K562 (cell line): ENCODE results near the gene MMP24OS. TPM values are rescaled to one million over a fixed set of nuclear protein-coding genes. Genes with fewer than 3 reads are reported as not detected.

Source experiments
- ARHGAP35 ChIP-seq: fragments of 450-650 bp; IDR thresholded peaks from 2 replicates; pipeline ENCODE4 v1.6.1; 2018; ENCODE audit not compliant: partially characterized antibody
- ATF7 ChIP-seq: fragments of 450-650 bp; IDR thresholded peaks from 2 replicates; pipeline ENCODE4 v1.7.1; 2014; ENCODE audit warnings: mild to moderate bottlenecking, moderate library complexity
- CSDE1 ChIP-seq, 2 experiments: fragments of 450-650 bp; IDR thresholded peaks; 2 replicates each; pipeline ENCODE4 v1.6.1; 2016; ENCODE audit warnings: mild to moderate bottlenecking in 1 of 2
- EP400 ChIP-seq: fragments of 450-650 bp; IDR thresholded peaks from 2 replicates; pipeline ENCODE4 v1.6.1; 2017; ENCODE audit warnings: antibody characterized with exemption, mild to moderate bottlenecking, moderate library complexity
- HDAC2 ChIP-seq: fragments of 450-650 bp; IDR thresholded peaks from 2 replicates; pipeline ENCODE4 v1.6.1; 2016; ENCODE audit warnings: mild to moderate bottlenecking
- JUND ChIP-seq, 2 experiments: IDR thresholded peaks; 2 replicates in 1 of 2; 3 replicates in 1 of 2; pipeline ENCODE4 v1.6.1; 2011; ENCODE audit warnings: borderline replicate concordance in 2 of 2, low read depth in 2 of 2, low read length in 2 of 2, improper control_type of control experiment in 1 of 2, missing biosample characterization in 1 of 2, missing genetic modification characterization in 1 of 2, missing genetic modification reagents in 1 of 2
- KAT7 ChIP-seq: sonication (generic); formaldehyde crosslinking; IDR thresholded peaks from 2 replicates; pipeline ENCODE4 v1.8.0; 2022; ENCODE audit warnings: missing genetic modification reagents, mild to moderate bottlenecking, borderline replicate concordance
- KDM4B ChIP-seq, 2 experiments: fragments of 450-650 bp in 1 of 2; sonication (generic) in 1 of 2; IDR thresholded peaks; 2 replicates each; pipeline ENCODE4 v1.6.1; 2016 to 2017; ENCODE audit warnings: borderline replicate concordance in 2 of 2, antibody characterized with exemption in 1 of 2, low read depth in 1 of 2, mild to moderate bottlenecking in 1 of 2
- MAFF ChIP-seq: IDR thresholded peaks from 2 replicates; pipeline ENCODE4 v1.6.1; 2012; ENCODE audit warnings: low read length, improper control_type of control experiment
- MAFK ChIP-seq: IDR thresholded peaks from 2 replicates; pipeline ENCODE4 v1.6.1; 2011; ENCODE audit warnings: low read length, improper control_type of control experiment
- PHF20 ChIP-seq: fragments of 450-650 bp; IDR thresholded peaks from 2 replicates; pipeline ENCODE4 v1.6.1; 2018; ENCODE audit not compliant: partially characterized antibody
- RAD21 ChIP-seq, 2 experiments: fragments of 250-450 bp in 1 of 2; fragments of 450-650 bp in 1 of 2; sonication (Bioruptor Pico) in 1 of 2; formaldehyde crosslinking in 1 of 2; IDR thresholded peaks in 1 of 2; conservative IDR thresholded peaks in 1 of 2; 2 replicates each; pipeline versions ENCODE4 v1.4.0 to v1.8.0; 2020 to 2022; ENCODE audit warnings: mild to moderate bottlenecking in 2 of 2, moderate library complexity in 1 of 2
- SIX5 ChIP-seq, 2 experiments: IDR thresholded peaks; 2 replicates each; pipeline ENCODE4 v1.6.1; 2011; ENCODE audit warnings: low read length in 2 of 2, borderline replicate concordance in 1 of 2, low read depth in 1 of 2, mild to moderate bottlenecking in 1 of 2, moderate library complexity in 1 of 2; ENCODE audit not compliant: insufficient read depth in 1 of 2
- SMARCA4 ChIP-seq: fragments of 450-650 bp; IDR thresholded peaks from 2 replicates; pipeline ENCODE4 v1.6.1; 2016
- polyA plus RNA-seq, 8 experiments: library from polyadenylated mRNA; depleted of rRNA in 4 of 8; stranded (reverse) in 5 of 8; unstranded in 3 of 8; fragments of >200 nt; fragmentation: Nextera tagmentation in 2 of 8; fragmentation: Illumina TruSeq in 1 of 8; extraction: Ambion mirVana in 2 of 8; extraction: Trizol in 1 of 8; gene quantifications; 2 replicates each; pipeline versions ENCODE4 v1.2.1 to v1.2.3, GENCODE V29; 2011 to 2014; ENCODE audit warnings: inconsistent platforms in 1 of 8, missing spikeins in 1 of 8
- total RNA-seq, 7 experiments: library from RNA; depleted of rRNA in 6 of 7; stranded (reverse); fragments of >200 nt in 6 of 7; fragmentation: Illumina TruSeq in 2 of 7; extraction: Trizol in 2 of 7; gene quantifications; 2 replicates each; pipeline versions ENCODE4 v1.2.1 to v1.2.3, GENCODE V29; 2011 to 2021; ENCODE audit warnings: low replicate concordance in 1 of 7
- TF ChIP-seq, protein P1 (sequence below): fragments of 450-650 bp; conservative IDR thresholded peaks from 2 replicates; pipeline ENCODE4 v1.6.1; 2016; ENCODE audit warnings: missing genetic modification characterization, low read depth, mild to moderate bottlenecking, control low read depth, missing compliant biosample characterization
- TF ChIP-seq, protein P2 (sequence below): fragments of 250-450 bp; sonication (Bioruptor Pico); IDR thresholded peaks from 2 replicates; pipeline ENCODE4 v1.4.0; 2020
- TF ChIP-seq, protein P3 (sequence below), 2 experiments: fragments of 450-650 bp; IDR thresholded peaks; 2 replicates each; pipeline ENCODE4 v1.6.1; 2016
- TF ChIP-seq, protein P4 (sequence below): fragments of 250-450 bp; sonication (Bioruptor Pico); IDR thresholded peaks from 2 replicates; pipeline ENCODE4 v1.8.0; 2021; ENCODE audit warnings: moderate library complexity, mild to moderate bottlenecking, inconsistent platforms
- TF ChIP-seq, protein P5 (sequence below), 2 experiments: fragments of 450-650 bp in 1 of 2; sonication (generic) in 1 of 2; formaldehyde crosslinking in 1 of 2; IDR thresholded peaks in 1 of 2; conservative IDR thresholded peaks in 1 of 2; 2 replicates each; pipeline versions ENCODE4 v1.6.1 to v1.8.1; 2016 to 2023; ENCODE audit warnings: mild to moderate bottlenecking in 2 of 2, moderate library complexity in 2 of 2, inconsistent platforms in 1 of 2, missing genetic modification reagents in 1 of 2
- TF ChIP-seq, protein P6 (sequence below): fragments of 450-650 bp; IDR thresholded peaks from 2 replicates; pipeline ENCODE4 v1.6.1; 2016

Gene MMP24OS
- total and polyA plus RNA-seq, 9 of the 15 experiments (the other 6 are each of a cell fraction or from before 2014, with no cell fraction given): 0.92 to 41.5 (median 11.4) TPM

DNA sequence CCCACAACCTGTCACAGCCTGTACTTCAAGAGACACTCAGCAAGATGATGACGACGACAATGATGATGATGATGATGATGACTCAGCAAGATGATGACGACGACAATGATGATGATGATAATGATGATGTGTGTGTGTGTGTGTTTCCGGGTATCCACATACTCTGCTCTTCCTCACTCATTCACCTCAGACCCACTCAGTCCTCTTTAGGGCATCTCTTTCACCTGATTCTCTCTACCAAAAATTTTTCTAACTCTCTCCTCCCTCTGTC is 7.8 kb upstream of the MMP24OS start (continued):
- TF ChIP-seq CSDE1 (IDR thresholded peaks at IDR 0.05): peak in 1 of 2 experiments; percentile 81; a peak in 1 of 4 replicates
- TF ChIP-seq RAD21 (CRISPR knock-in tag; conservative IDR thresholded peaks at IDR 0.05 in 1 of 2, IDR thresholded peaks at IDR 0.05 in 1 of 2): no peak
- TF ChIP-seq, protein P1, sequence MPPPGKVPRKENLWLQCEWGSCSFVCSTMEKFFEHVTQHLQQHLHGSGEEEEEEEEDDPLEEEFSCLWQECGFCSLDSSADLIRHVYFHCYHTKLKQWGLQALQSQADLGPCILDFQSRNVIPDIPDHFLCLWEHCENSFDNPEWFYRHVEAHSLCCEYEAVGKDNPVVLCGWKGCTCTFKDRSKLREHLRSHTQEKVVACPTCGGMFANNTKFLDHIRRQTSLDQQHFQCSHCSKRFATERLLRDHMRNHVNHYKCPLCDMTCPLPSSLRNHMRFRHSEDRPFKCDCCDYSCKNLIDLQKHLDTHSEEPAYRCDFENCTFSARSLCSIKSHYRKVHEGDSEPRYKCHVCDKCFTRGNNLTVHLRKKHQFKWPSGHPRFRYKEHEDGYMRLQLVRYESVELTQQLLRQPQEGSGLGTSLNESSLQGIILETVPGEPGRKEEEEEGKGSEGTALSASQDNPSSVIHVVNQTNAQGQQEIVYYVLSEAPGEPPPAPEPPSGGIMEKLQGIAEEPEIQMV (tag): no peak
- no peak for TF ChIP-seq SIX5 (IDR thresholded peaks at IDR 0.05; ENCODE audit: borderline replicate concordance in 1 of 2, insufficient read depth in 1 of 2, low read depth in 1 of 2, low read length in 2 of 2)
- peak; percentile 43; the same call in 1 of the 2 replicates for TF ChIP-seq HDAC2
- TF ChIP-seq, protein P2, sequence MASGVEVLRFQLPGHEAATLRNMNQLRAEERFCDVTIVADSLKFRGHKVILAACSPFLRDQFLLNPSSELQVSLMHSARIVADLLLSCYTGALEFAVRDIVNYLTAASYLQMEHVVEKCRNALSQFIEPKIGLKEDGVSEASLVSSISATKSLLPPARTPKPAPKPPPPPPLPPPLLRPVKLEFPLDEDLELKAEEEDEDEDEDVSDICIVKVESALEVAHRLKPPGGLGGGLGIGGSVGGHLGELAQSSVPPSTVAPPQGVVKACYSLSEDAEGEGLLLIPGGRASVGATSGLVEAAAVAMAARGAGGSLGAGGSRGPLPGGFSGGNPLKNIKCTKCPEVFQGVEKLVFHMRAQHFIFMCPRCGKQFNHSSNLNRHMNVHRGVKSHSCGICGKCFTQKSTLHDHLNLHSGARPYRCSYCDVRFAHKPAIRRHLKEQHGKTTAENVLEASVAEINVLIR (CRISPR knock-in tag): peak; percentile 63
- peak; percentile 90 for TF ChIP-seq JUND (IDR thresholded peaks at IDR 0.05; ENCODE audit: borderline replicate concordance, low read depth, low read length)
- TF ChIP-seq JUND (tag; IDR thresholded peaks at IDR 0.05; ENCODE audit: borderline replicate concordance, low read depth, low read length): peak; percentile 91
- no peak for TF ChIP-seq ARHGAP35
- TF ChIP-seq, protein P3, sequence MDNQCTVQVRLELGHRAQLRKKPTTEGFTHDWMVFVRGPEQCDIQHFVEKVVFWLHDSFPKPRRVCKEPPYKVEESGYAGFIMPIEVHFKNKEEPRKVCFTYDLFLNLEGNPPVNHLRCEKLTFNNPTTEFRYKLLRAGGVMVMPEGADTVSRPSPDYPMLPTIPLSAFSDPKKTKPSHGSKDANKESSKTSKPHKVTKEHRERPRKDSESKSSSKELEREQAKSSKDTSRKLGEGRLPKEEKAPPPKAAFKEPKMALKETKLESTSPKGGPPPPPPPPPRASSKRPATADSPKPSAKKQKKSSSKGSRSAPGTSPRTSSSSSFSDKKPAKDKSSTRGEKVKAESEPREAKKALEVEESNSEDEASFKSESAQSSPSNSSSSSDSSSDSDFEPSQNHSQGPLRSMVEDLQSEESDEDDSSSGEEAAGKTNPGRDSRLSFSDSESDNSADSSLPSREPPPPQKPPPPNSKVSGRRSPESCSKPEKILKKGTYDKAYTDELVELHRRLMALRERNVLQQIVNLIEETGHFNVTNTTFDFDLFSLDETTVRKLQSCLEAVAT (IDR thresholded peaks at IDR 0.05): peak in 1 of 2 experiments; percentile 31; a peak in 1 of 4 replicates
- TF ChIP-seq EP400: peak; percentile 37; the same call in 1 of the 2 replicates
- no peak for TF ChIP-seq KAT7
- peak; percentile 98 for TF ChIP-seq MAFK
- TF ChIP-seq MAFF: peak; percentile 97
- TF ChIP-seq, protein P4, sequence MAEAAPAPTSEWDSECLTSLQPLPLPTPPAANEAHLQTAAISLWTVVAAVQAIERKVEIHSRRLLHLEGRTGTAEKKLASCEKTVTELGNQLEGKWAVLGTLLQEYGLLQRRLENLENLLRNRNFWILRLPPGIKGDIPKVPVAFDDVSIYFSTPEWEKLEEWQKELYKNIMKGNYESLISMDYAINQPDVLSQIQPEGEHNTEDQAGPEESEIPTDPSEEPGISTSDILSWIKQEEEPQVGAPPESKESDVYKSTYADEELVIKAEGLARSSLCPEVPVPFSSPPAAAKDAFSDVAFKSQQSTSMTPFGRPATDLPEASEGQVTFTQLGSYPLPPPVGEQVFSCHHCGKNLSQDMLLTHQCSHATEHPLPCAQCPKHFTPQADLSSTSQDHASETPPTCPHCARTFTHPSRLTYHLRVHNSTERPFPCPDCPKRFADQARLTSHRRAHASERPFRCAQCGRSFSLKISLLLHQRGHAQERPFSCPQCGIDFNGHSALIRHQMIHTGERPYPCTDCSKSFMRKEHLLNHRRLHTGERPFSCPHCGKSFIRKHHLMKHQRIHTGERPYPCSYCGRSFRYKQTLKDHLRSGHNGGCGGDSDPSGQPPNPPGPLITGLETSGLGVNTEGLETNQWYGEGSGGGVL (CRISPR knock-in tag): no peak
- TF ChIP-seq ATF7: peak; percentile 76
- no peak for TF ChIP-seq KDM4B (IDR thresholded peaks at IDR 0.05; ENCODE audit: borderline replicate concordance in 2 of 2, low read depth in 1 of 2)
- TF ChIP-seq, protein P5, sequence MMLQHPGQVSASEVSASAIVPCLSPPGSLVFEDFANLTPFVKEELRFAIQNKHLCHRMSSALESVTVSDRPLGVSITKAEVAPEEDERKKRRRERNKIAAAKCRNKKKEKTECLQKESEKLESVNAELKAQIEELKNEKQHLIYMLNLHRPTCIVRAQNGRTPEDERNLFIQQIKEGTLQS (IDR thresholded peaks at IDR 0.05): peak; percentile 99
- TF ChIP-seq, protein P5 (CRISPR knock-in tag; conservative IDR thresholded peaks at IDR 0.05): no peak
- peak; percentile 78 for TF ChIP-seq SMARCA4
- TF ChIP-seq, protein P6, sequence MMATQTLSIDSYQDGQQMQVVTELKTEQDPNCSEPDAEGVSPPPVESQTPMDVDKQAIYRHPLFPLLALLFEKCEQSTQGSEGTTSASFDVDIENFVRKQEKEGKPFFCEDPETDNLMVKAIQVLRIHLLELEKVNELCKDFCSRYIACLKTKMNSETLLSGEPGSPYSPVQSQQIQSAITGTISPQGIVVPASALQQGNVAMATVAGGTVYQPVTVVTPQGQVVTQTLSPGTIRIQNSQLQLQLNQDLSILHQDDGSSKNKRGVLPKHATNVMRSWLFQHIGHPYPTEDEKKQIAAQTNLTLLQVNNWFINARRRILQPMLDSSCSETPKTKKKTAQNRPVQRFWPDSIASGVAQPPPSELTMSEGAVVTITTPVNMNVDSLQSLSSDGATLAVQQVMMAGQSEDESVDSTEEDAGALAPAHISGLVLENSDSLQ: peak; percentile 75
- TF ChIP-seq PHF20: peak; percentile 7
